ENCODE measurements around the gene CERK. TPM values are rescaled to one million over a fixed set of nuclear protein-coding genes. Genes with fewer than 3 reads are reported as not detected.

CERK gene
- total and polyA plus RNA-seq, 4 donors: 7.9 to 24.3 (median 10.2) TPM

GRCh38 chr22:46659059-46659790, 78.8 kb downstream of the CERK start:
- no peak for DNase-seq (ENCODE audit: low spot score)
- Histone ChIP-seq H3K27me3 (ENCODE audit: control insufficient read depth in 4 of 4, insufficient read depth in 4 of 4, low read length in 3 of 4) (no peaks in the 10 kb centered on the region), H3K9me3 (ENCODE audit: control insufficient read depth in 4 of 4, low read length in 3 of 4) (no peaks in the 10 kb centered on the region), H3K4me1 (ENCODE audit: control insufficient read depth in 4 of 4, insufficient read depth in 4 of 4, low read length in 3 of 4) (peaks cover 11 to 48% (median 26%) of the 10 kb centered on the region in 4 donors), H3K36me3 (ENCODE audit: control insufficient read depth in 4 of 4, insufficient read depth in 3 of 4, low read depth in 1 of 4, low read length in 3 of 4) (peaks cover 4 to 14% (median 7%) of the 10 kb centered on the region in 4 donors), H3K27ac (ENCODE audit: low read depth in 1 of 2, low read length in 2 of 2) (no peak overlapping the region), H3K4me3 (ENCODE audit: low read depth in 1 of 3, low read length in 3 of 3) (no peak overlapping the region), H3K9ac (ENCODE audit: low read depth in 1 of 2, low read length in 2 of 2) (no peak overlapping the region)
- WGBS: 98% methylated on average over 14 of the region's 14 CpGs
- TF ChIP-seq, protein P1, sequence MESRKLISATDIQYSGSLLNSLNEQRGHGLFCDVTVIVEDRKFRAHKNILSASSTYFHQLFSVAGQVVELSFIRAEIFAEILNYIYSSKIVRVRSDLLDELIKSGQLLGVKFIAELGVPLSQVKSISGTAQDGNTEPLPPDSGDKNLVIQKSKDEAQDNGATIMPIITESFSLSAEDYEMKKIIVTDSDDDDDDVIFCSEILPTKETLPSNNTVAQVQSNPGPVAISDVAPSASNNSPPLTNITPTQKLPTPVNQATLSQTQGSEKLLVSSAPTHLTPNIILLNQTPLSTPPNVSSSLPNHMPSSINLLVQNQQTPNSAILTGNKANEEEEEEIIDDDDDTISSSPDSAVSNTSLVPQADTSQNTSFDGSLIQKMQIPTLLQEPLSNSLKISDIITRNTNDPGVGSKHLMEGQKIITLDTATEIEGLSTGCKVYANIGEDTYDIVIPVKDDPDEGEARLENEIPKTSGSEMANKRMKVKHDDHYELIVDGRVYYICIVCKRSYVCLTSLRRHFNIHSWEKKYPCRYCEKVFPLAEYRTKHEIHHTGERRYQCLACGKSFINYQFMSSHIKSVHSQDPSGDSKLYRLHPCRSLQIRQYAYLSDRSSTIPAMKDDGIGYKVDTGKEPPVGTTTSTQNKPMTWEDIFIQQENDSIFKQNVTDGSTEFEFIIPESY (IDR thresholded peaks at IDR 0.05): no peak
- TF ChIP-seq RXRA (IDR thresholded peaks at IDR 0.05) (no peak), HNF4A (conservative IDR thresholded peaks at IDR 0.05) (no peak), REST (IDR thresholded peaks at IDR 0.05) (no peak), GABPA (IDR thresholded peaks at IDR 0.05 in 1 of 2, conservative IDR thresholded peaks at IDR 0.05 in 1 of 2) (no peak), EGR1 (IDR thresholded peaks at IDR 0.05; ENCODE audit: low read depth in 2 of 2) (no peak), CTCF (IDR thresholded peaks at IDR 0.05; ENCODE audit: low read depth, low read length, missing input control) (no peak), RAD21 (IDR thresholded peaks at IDR 0.05) (no peak), YY1 (IDR thresholded peaks at IDR 0.05) (no peak), HNF4G (IDR thresholded peaks at IDR 0.05) (no peak)

- no peak for DNase-seq (ENCODE audit: low spot score)
- no peak overlapping the region for H3K9ac ChIP-seq (ENCODE audit: low read depth in 1 of 2, low read length in 2 of 2)
- H3K4me3 ChIP-seq (ENCODE audit: low read depth in 1 of 3, low read length in 3 of 3): no peak overlapping the region
- H3K27me3 ChIP-seq (ENCODE audit: control insufficient read depth in 4 of 4, insufficient read depth in 4 of 4, low read length in 3 of 4): no peaks in the 10 kb centered on the region
- no peak overlapping the region for H3K27ac ChIP-seq (ENCODE audit: low read depth in 1 of 2, low read length in 2 of 2)
- WGBS: 96% methylated on average over 37 of the region's 37 CpGs
- peaks cover 15 to 57% (median 30%) of the 10 kb centered on the region in 4 donors for H3K4me1 ChIP-seq (ENCODE audit: control insufficient read depth in 4 of 4, insufficient read depth in 4 of 4, low read length in 3 of 4)
- peaks cover 0 to 6% (median 3%) of the 10 kb centered on the region in 4 donors for H3K36me3 ChIP-seq (ENCODE audit: control insufficient read depth in 4 of 4, insufficient read depth in 3 of 4, low read depth in 1 of 4, low read length in 3 of 4)
- H3K9me3 ChIP-seq (ENCODE audit: control insufficient read depth in 4 of 4, low read length in 3 of 4): no peaks in the 10 kb centered on the region
- TF ChIP-seq RXRA (IDR thresholded peaks at IDR 0.05): no peak
- no peak for TF ChIP-seq GABPA (IDR thresholded peaks at IDR 0.05 in 1 of 2, conservative IDR thresholded peaks at IDR 0.05 in 1 of 2)
- TF ChIP-seq, protein P2, sequence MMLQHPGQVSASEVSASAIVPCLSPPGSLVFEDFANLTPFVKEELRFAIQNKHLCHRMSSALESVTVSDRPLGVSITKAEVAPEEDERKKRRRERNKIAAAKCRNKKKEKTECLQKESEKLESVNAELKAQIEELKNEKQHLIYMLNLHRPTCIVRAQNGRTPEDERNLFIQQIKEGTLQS (IDR thresholded peaks at IDR 0.05): no peak
- TF ChIP-seq NR2F2 (IDR thresholded peaks at IDR 0.05): no peak
- TF ChIP-seq REST (IDR thresholded peaks at IDR 0.05): no peak
- TF ChIP-seq HNF4A (conservative IDR thresholded peaks at IDR 0.05): no peak
- TF ChIP-seq JUND (IDR thresholded peaks at IDR 0.05): no peak
- no peak for TF ChIP-seq TAF1 (conservative IDR thresholded peaks at IDR 0.05)
- TF ChIP-seq, protein P1 (IDR thresholded peaks at IDR 0.05): no peak
These were observed 79.8 kb downstream of the CERK start for GRCh38 chr22:46657996-46658947.
